ENCODE results near the gene NPRL2.

DNA sequence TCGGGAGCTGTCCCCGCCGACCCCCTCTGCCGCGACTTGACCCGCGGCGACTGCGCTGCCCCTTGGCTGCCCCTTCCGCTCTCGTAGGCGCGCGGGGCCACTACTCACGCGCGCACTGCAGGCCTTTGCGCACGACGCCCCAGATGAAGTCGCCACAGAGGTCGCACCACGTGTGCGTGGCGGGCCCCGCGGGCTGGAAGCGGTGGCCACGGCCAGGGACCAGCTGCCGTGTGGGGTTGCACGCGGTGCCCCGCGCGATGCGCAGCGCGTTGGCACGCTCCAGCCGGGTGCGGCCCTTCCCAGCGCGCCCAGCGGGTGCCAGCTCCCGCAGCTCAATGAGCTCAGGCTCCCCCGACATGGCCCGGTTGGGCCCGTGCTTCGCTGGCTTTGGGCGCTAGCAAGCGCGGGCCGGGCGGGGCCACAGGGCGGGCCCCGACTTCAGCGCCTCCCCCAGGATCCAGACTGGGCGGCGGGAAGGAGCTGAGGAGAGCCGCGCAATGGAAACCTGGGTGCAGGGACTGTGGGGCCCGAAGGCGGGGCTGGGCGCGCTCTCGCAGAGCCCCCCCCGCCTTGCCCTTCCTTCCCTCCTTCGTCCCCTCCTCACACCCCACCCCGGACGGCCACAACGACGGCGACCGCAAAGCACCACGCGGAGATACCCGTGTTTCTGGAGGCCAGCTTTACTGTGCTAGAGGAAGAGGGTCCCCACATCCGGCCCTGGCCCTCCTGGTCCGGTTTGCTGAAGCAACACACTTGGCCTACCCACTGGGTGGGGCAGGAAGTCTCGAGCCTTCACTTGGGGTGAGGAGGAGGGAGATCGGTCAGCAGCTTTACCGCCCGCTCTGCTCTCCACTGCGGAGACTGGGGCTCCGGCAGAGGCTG is 9.9 kb downstream of the NPRL2 start, which contains the start of gene RASSF1:
- TF ChIP-seq CTCF (IDR thresholded peaks at IDR 0.05) (no peak), POLR2AphosphoS5 (IDR thresholded peaks at IDR 0.05) (peak in 2 of 3 donors; percentile 39 to 64), POLR2A (IDR thresholded peaks at IDR 0.05) (peak in 1 of 4 donors; percentile 18), EP300 (IDR thresholded peaks at IDR 0.05) (no peak)
